Neural cell (in vitro differentiated cells): ENCODE results near the gene ANGEL2.

Source experiments
- CTCF ChIP-seq: fragments of 450-650 bp; IDR thresholded peaks from 2 replicates; pipeline ENCODE4 v1.5.1; 2014; ENCODE audit warnings: antibody characterized with exemption, mild to moderate bottlenecking, moderate library complexity; ENCODE audit not compliant: poor library complexity, severe bottlenecking
- EP300 ChIP-seq: fragments of 450-650 bp; conservative IDR thresholded peaks from 2 replicates; pipeline ENCODE4 v1.6.1; 2014; ENCODE audit warnings: antibody characterized with exemption, mild to moderate bottlenecking, moderate library complexity; ENCODE audit not compliant: poor library complexity, severe bottlenecking
- EZH2 ChIP-seq: fragments of 200-600, 300-800 bp; shearing (Covaris generic), sonication (generic); IDR thresholded peaks from 2 replicates; pipeline ENCODE4 v1.6.1; 2014; ENCODE audit warnings: antibody characterized with exemption, low read length, borderline replicate concordance, mild to moderate bottlenecking; ENCODE audit not compliant: insufficient read depth, poor library complexity, severe bottlenecking
- POLR2AphosphoS5 ChIP-seq: IDR thresholded peaks from 2 replicates; pipeline ENCODE4 v1.6.1; 2012
- RAD21 ChIP-seq: fragments of 450-650 bp; conservative IDR thresholded peaks from 2 replicates; pipeline ENCODE4 v1.6.1; 2014; ENCODE audit warnings: antibody characterized with exemption, mild to moderate bottlenecking, moderate library complexity
- REST ChIP-seq: IDR thresholded peaks from 2 replicates; pipeline ENCODE4 v1.6.1; 2012; ENCODE audit warnings: borderline replicate concordance

- TF ChIP-seq RAD21 (no peak), EP300 (no peak), EZH2 (no peak), CTCF (no peak), POLR2AphosphoS5 (no peak), REST (no peak)
These were observed 4.3 kb upstream of the ANGEL2 start for GRCh38 chr1:213020016-213020415.
